H1 (cell line): Measurements from ENCODE around the gene SLC6A17. TPM values are rescaled to one million over a fixed set of nuclear protein-coding genes. Genes with fewer than 3 reads are reported as not detected.
A peak's percentile ranks its signal among the peaks of the same experiment; 100 is the strongest.

Source experiments
- CTCF ChIA-PET: fragments of 300-600 bp; sonication (Branson Sonifier 250); formaldehyde crosslinking; loops from one replicate; lab custom pipeline; 2021; ENCODE audit not compliant: partially characterized antibody; lab: Charles Lee
- POLR2A ChIA-PET: fragments of 300-600 bp; sonication (Branson Sonifier 250); formaldehyde crosslinking; loops from one replicate; lab custom pipeline; 2021; ENCODE audit warnings: inconsistent platforms; ENCODE audit not compliant: partially characterized antibody; lab: Charles Lee
- DNase-seq, 2 experiments: peaks; one replicate each; pipeline versions ENCODE4 v3.0.0 to v3.0.0-alpha.2; 2010 to 2022; ENCODE audit warnings: low spot score in 2 of 2, low read depth in 1 of 2, mixed read lengths in 1 of 2
- FAIRE-seq: peaks from 2 replicates; lab custom pipeline; 2011; peaks lifted over from hg19 to GRCh38; lab: Jason Lieb, UNC
- H2AFZ ChIP-seq: 2 replicates; pipeline ENCODE4 v1.8.1; 2012; ENCODE audit warnings: low read length, inconsistent platforms
- H2AK5ac ChIP-seq: 2 replicates; pipeline ENCODE4 v1.6.1; 2013; ENCODE audit warnings: low read depth, low read length
- H2BK120ac ChIP-seq: replicated peaks from 2 replicates; pipeline ENCODE3; 2013; ENCODE audit warnings: low read depth, low read length, inconsistent platforms
- H2BK12ac ChIP-seq: 2 replicates; pipeline ENCODE4 v1.6.1; 2013; ENCODE audit warnings: low read depth, low read length
- H2BK15ac ChIP-seq: 2 replicates; pipeline ENCODE4 v1.6.1; 2013; ENCODE audit warnings: low read length
- H2BK20ac ChIP-seq: 2 replicates; pipeline ENCODE4 v1.6.1; 2013; ENCODE audit warnings: low read length
- H2BK5ac ChIP-seq: 2 replicates; pipeline ENCODE4 v1.6.1; 2013; ENCODE audit warnings: low read depth, low read length
- H3K14ac ChIP-seq: 2 replicates; pipeline ENCODE4 v1.6.1; 2013; ENCODE audit warnings: inconsistent platforms; ENCODE audit not compliant: insufficient read length
- H3K18ac ChIP-seq: 2 replicates; pipeline ENCODE4 v1.6.1; 2013; ENCODE audit warnings: low read length; ENCODE audit errors: extremely low read depth
- H3K23ac ChIP-seq: 2 replicates; pipeline ENCODE4 v1.6.1; 2013; ENCODE audit warnings: inconsistent platforms; ENCODE audit not compliant: insufficient read length
- H3K23me2 ChIP-seq: 2 replicates; pipeline ENCODE4 v1.6.1; 2013; ENCODE audit warnings: low read depth, low read length
- H3K27ac ChIP-seq: 2 replicates; pipeline ENCODE4 v1.6.1; 2011; ENCODE audit warnings: low read depth, low read length, inconsistent platforms
- H3K27me3 ChIP-seq, 4 experiments: replicated peaks in 1 of 4; 1 replicate in 1 of 4; 2 replicates in 3 of 4; pipeline versions ENCODE4 v1.6.1 to v1.8.1; 2011 to 2013; ENCODE audit warnings: low read length in 3 of 4, mild to moderate bottlenecking in 3 of 4, inconsistent platforms in 2 of 4, mixed read lengths in 2 of 4, moderate library complexity in 1 of 4; ENCODE audit not compliant: control insufficient read depth in 3 of 4, insufficient read depth in 3 of 4; ENCODE audit errors: extremely low read depth in 1 of 4
- H3K36me3 ChIP-seq, 4 experiments: 2 replicates each; pipeline versions ENCODE4 v1.6.1 to v1.8.1; 2011 to 2013; ENCODE audit warnings: mild to moderate bottlenecking in 4 of 4, low read length in 3 of 4, moderate library complexity in 2 of 4, control low read depth in 1 of 4, inconsistent platforms in 1 of 4; ENCODE audit not compliant: insufficient read depth in 4 of 4, control insufficient read depth in 2 of 4
- H3K4ac ChIP-seq: replicated peaks from 2 replicates; pipeline ENCODE3; 2013; ENCODE audit warnings: low read length, low read depth, mixed read lengths, inconsistent platforms; ENCODE audit not compliant: insufficient read length
- H3K4me1 ChIP-seq, 4 experiments: replicated peaks in 1 of 4; 1 replicate in 1 of 4; 2 replicates in 3 of 4; pipeline versions ENCODE4 v1.6.1 to v1.8.1; 2011 to 2013; ENCODE audit warnings: low read length in 3 of 4, inconsistent platforms in 2 of 4, mixed read lengths in 1 of 4; ENCODE audit not compliant: insufficient read depth in 4 of 4, control insufficient read depth in 3 of 4
- H3K4me2 ChIP-seq, 2 experiments: 2 replicates each; pipeline versions ENCODE4 v1.6.1 to v1.8.1; 2011 to 2013; ENCODE audit warnings: low read depth in 2 of 2, low read length in 2 of 2, control low read depth in 1 of 2, inconsistent platforms in 1 of 2, mild to moderate bottlenecking in 1 of 2; ENCODE audit not compliant: insufficient read depth in 1 of 2
- H3K4me3 ChIP-seq, 4 experiments: fragments of 200-600, 300-600 bp in 1 of 4; sonication (generic), shearing (Covaris generic), sonication (Bioruptor Twin) in 1 of 4; 2 replicates each; pipeline versions ENCODE4 v1.5.1 to v1.8.1; 2011 to 2016; ENCODE audit warnings: low read length in 4 of 4, low read depth in 3 of 4, control low read depth in 2 of 4, inconsistent platforms in 2 of 4, mild to moderate bottlenecking in 2 of 4, mixed read lengths in 1 of 4, moderate library complexity in 1 of 4; ENCODE audit not compliant: insufficient read depth in 2 of 4; ENCODE audit errors: extremely low read depth in 1 of 4
- H3K56ac ChIP-seq: replicated peaks from 2 replicates; pipeline ENCODE3; 2013; ENCODE audit warnings: low read depth, mild to moderate bottlenecking, mixed read lengths, low read length, inconsistent platforms; ENCODE audit not compliant: insufficient read length
- H3K79me1 ChIP-seq: 2 replicates; pipeline ENCODE4 v1.6.1; 2013; ENCODE audit warnings: low read depth, low read length, control low read depth
- H3K79me2 ChIP-seq, 2 experiments: 2 replicates each; pipeline versions ENCODE4 v1.6.1 to v1.8.1; 2012 to 2013; ENCODE audit warnings: low read length in 2 of 2, mild to moderate bottlenecking in 2 of 2, inconsistent platforms in 1 of 2; ENCODE audit not compliant: insufficient read depth in 2 of 2, control insufficient read depth in 1 of 2
- H3K9ac ChIP-seq, 4 experiments: replicated peaks in 1 of 4; 1 replicate in 1 of 4; 2 replicates in 3 of 4; pipeline versions ENCODE4 v1.6.1 to v1.8.1; 2011 to 2013; ENCODE audit warnings: low read depth in 3 of 4, low read length in 3 of 4, control low read depth in 2 of 4, mild to moderate bottlenecking in 2 of 4, moderate library complexity in 2 of 4, inconsistent platforms in 1 of 4; ENCODE audit errors: extremely low read depth in 1 of 4
- H3K9me3 ChIP-seq, 2 experiments: 2 replicates each; pipeline versions ENCODE4 v1.6.1 to v1.8.1; 2012 to 2013; ENCODE audit warnings: mild to moderate bottlenecking in 2 of 2, moderate library complexity in 2 of 2, control low read depth in 1 of 2, inconsistent platforms in 1 of 2, low read depth in 1 of 2, low read length in 1 of 2, mixed read lengths in 1 of 2; ENCODE audit not compliant: insufficient read depth in 2 of 2
- H4K20me1 ChIP-seq, 2 experiments: replicated peaks in 1 of 2; 2 replicates each; pipeline versions ENCODE3 to v1.8.1; 2011 to 2013; ENCODE audit warnings: inconsistent platforms in 2 of 2, low read length in 2 of 2, mild to moderate bottlenecking in 1 of 2; ENCODE audit not compliant: insufficient read depth in 2 of 2, control insufficient read depth in 1 of 2
- H4K5ac ChIP-seq: 2 replicates; pipeline ENCODE4 v1.6.1; 2013; ENCODE audit warnings: low read length, low read depth, mixed read lengths, inconsistent platforms; ENCODE audit not compliant: insufficient read length
- H4K8ac ChIP-seq: 2 replicates; pipeline ENCODE4 v1.8.0; 2013; ENCODE audit warnings: mild to moderate bottlenecking, moderate library complexity, low read length, inconsistent platforms; ENCODE audit not compliant: insufficient read depth; ENCODE audit errors: extremely low read depth
- H4K91ac ChIP-seq: replicated peaks from 2 replicates; pipeline ENCODE3; 2013; ENCODE audit warnings: low read length, mixed read lengths, inconsistent platforms; ENCODE audit not compliant: insufficient read length
- EZH2 ChIP-seq: fragments of 200-600 bp; sonication (generic); IDR thresholded peaks from 2 replicates; pipeline ENCODE4 v1.7.1; 2012; ENCODE audit warnings: low read depth, mild to moderate bottlenecking, moderate library complexity, low read length, inconsistent platforms; ENCODE audit not compliant: severe bottlenecking
- NANOG ChIP-seq: IDR thresholded peaks from 2 replicates; pipeline ENCODE4 v1.6.1; 2011; ENCODE audit warnings: low read length, low read depth, mild to moderate bottlenecking, inconsistent platforms; ENCODE audit not compliant: insufficient read depth, poor library complexity, severe bottlenecking
- POLR2AphosphoS5 ChIP-seq: IDR thresholded peaks from 2 replicates; pipeline ENCODE4 v1.6.1; 2011; ENCODE audit warnings: low read depth, low read length
- RAD21 ChIP-seq, 2 experiments: IDR thresholded peaks in 1 of 2; conservative IDR thresholded peaks in 1 of 2; 2 replicates each; pipeline ENCODE4 v1.6.1; 2011; ENCODE audit warnings: low read depth in 2 of 2, low read length in 2 of 2, improper control_type of control experiment in 1 of 2, inconsistent platforms in 1 of 2, mild to moderate bottlenecking in 1 of 2, moderate library complexity in 1 of 2
- RNF2 ChIP-seq: fragments of 200-900, 300-1000 bp; sonication (generic); IDR thresholded peaks from 2 replicates; pipeline ENCODE4 v1.7.1; 2016; ENCODE audit warnings: borderline replicate concordance, low read depth, mild to moderate bottlenecking, antibody characterized with exemption, low read length; ENCODE audit not compliant: poor library complexity, severe bottlenecking; ENCODE audit errors: missing control alignments
- SIN3A ChIP-seq, 2 experiments: IDR thresholded peaks in 1 of 2; conservative IDR thresholded peaks in 1 of 2; 2 replicates each; pipeline ENCODE4 v1.6.1; 2011 to 2012; ENCODE audit warnings: low read length in 2 of 2, improper control_type of control experiment in 1 of 2, low read depth in 1 of 2, mild to moderate bottlenecking in 1 of 2
- SP1 ChIP-seq: IDR thresholded peaks from 2 replicates; pipeline ENCODE4 v1.6.1; 2011; ENCODE audit warnings: low read depth, low read length
- TBP ChIP-seq: IDR thresholded peaks from 2 replicates; pipeline ENCODE4 v1.6.1; 2011; ENCODE audit warnings: low read depth, low read length, improper control_type of control experiment
- WGBS, 2 experiments: shearing (Covaris generic) in 1 of 2; methylation state at CpG; one replicate each; pipeline versions ENCODE4 v1.1.6 to v1.1.7; 2013 to 2015; ENCODE audit warnings: low lambda C conversion rate in 2 of 2, mixed read lengths in 2 of 2, inconsistent platforms in 1 of 2, low coverage in 1 of 2, missing lambda C conversion rate in 1 of 2; ENCODE audit not compliant: insufficient replicate concordance in 2 of 2, insufficient coverage in 1 of 2, insufficient read length in 1 of 2; ENCODE audit errors: extremely low coverage in 1 of 2, missing lambda C conversion rate in 1 of 2; 5-methylcytosine and 5-hydroxymethylcytosine counted together
- polyA plus RNA-seq, 7 experiments: library from polyadenylated mRNA; depleted of rRNA in 3 of 7; stranded (reverse) in 5 of 7; unstranded in 2 of 7; fragments of >200 nt in 5 of 7; fragments of 200-250 nt in 2 of 7; gene quantifications; 1 replicate in 5 of 7; 2 replicates in 1 of 7; 4 replicates in 1 of 7; pipeline versions ENCODE4 v1.2.1 to v1.2.3, GENCODE V29; 2011 to 2013; ENCODE audit warnings: missing spikeins in 2 of 7, mixed read lengths in 2 of 7
- total RNA-seq: library from RNA; stranded (reverse); fragmentation: NEBNext Ultra II Directional; extraction: Animal tissue kit (Norgen Biotek cat#: 25700); gene quantifications from 2 replicates; pipeline ENCODE4 v1.2.1, GENCODE V29; 2021
- TF ChIP-seq, protein P1 (sequence below): IDR thresholded peaks from 2 replicates; pipeline ENCODE4 v1.6.1; 2011; ENCODE audit warnings: low read length, improper control_type of control experiment

Gene SLC6A17
- total and polyA plus RNA-seq, 2 of the 8 experiments (the other 6 are each of a cell fraction or from before 2014, with no cell fraction given), result 0.15 to 0.28 TPM

DNA sequence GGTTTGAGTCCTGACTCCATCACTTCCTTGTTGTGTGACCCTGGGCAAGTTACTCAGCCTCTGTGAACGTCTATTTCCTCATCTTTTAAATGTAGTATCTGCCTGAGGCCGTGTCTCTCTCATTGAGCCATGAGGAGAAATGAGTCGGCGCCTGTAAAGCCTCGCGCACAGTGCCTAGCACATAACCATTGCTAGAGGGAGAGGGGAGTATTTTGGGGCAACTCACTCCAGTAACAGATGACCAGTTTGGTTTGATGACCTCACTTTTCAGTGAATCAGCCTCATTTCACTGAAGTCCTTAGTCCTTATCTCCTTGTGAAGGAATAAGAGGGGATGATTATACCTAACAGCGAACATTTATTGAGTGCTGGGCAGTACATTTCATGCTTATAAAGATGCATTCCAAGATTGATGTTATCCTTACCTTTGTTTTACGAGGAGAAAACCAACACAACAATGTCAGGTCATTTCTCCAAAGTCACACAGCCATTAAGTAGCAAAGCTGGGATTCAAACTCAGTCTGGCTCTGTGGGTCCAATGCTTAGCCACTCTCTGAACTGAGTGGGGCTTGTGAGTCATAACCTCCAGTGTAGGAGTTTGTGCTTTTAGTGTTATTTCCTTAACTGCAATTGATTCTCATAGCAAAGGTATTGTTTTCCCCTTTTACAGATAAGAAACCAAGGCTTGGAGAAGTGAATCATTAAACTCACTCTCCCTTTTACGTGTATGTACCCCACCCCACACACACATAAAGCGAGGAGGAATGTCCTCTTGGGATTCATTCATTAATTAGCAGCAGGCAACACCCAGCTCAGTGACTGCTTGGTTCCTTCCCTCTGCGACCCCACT, 85.8 kb downstream of the SLC6A17 start:
- Histone ChIP-seq H3K36me3 (peaks cover 0 to 5% (median 0%) of the 10 kb centered on the region in 4 experiments; a peak in 3 of 8 replicates), H4K20me1 (peaks cover 0 to 2% of the 10 kb centered on the region in 2 experiments), H3K79me1 (no peaks in the 10 kb centered on the region), H3K23me2 (no peaks in the 10 kb centered on the region; the same call in 1 of the 2 replicates), H2BK5ac (no peak overlapping the region), H3K23ac (no peak overlapping the region), H3K4me1 (peaks cover 0 to 9% (median 3%) of the 10 kb centered on the region in 4 experiments; a peak in 3 of 7 replicates), H4K5ac (no peak overlapping the region), H2AFZ (no peak overlapping the region), H3K18ac (no peak overlapping the region), H3K4me3 (no peak overlapping the region), H3K9me3 (no peaks in the 10 kb centered on the region), H3K14ac (no peak overlapping the region), H3K27ac (no peak overlapping the region), H3K56ac (no peak overlapping the region), H3K4me2 (no peak overlapping the region), H3K9ac (no peak overlapping the region), H2AK5ac (no peak overlapping the region), H4K91ac (no peak overlapping the region), H3K4ac (no peak overlapping the region), H2BK120ac (no peak overlapping the region), H3K79me2 (no peaks in the 10 kb centered on the region), H2BK20ac (no peak overlapping the region), H2BK12ac (no peak overlapping the region), H3K27me3 (no peaks in the 10 kb centered on the region; a peak in 1 of 7 replicates), H2BK15ac (0 out of 2 replicates have a peak overlapping the region, but pooled peaks have one; percentile 81), H4K8ac (no peak overlapping the region)
- no peak for FAIRE-seq
- POLR2A ChIA-PET, result no interaction called here
- DNase-seq, result no peak
- CTCF ChIA-PET, result interaction anchor here (1.3 to 3.0 kb wide), 7 partner anchors 9 to 224 kb away, joined by 3 to 10 read pairs (median 4); no protein-coding TSS in a partner anchor
- 84% methylated on average over 11 of the region's 11 CpGs; no CpG with 5 or more reads in 1 of the 2 experiments for WGBS, 2 experiments
- no peak for TF ChIP-seq SP1
- no peak for TF ChIP-seq SIN3A (conservative IDR thresholded peaks at IDR 0.05 in 1 of 2, IDR thresholded peaks at IDR 0.05 in 1 of 2; ENCODE audit: low read depth in 1 of 2, low read length in 2 of 2)
- no peak for TF ChIP-seq TBP
- no peak for TF ChIP-seq NANOG
- TF ChIP-seq, protein P1, sequence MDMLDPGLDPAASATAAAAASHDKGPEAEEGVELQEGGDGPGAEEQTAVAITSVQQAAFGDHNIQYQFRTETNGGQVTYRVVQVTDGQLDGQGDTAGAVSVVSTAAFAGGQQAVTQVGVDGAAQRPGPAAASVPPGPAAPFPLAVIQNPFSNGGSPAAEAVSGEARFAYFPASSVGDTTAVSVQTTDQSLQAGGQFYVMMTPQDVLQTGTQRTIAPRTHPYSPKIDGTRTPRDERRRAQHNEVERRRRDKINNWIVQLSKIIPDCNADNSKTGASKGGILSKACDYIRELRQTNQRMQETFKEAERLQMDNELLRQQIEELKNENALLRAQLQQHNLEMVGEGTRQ, result no peak
- TF ChIP-seq POLR2AphosphoS5, result no peak
- no peak for TF ChIP-seq RNF2
- TF ChIP-seq EZH2, result no peak
- no peak for TF ChIP-seq RAD21 (IDR thresholded peaks at IDR 0.05 in 1 of 2, conservative IDR thresholded peaks at IDR 0.05 in 1 of 2; ENCODE audit: low read depth in 2 of 2, low read length in 2 of 2)
